ENCODE data around the gene CHCHD6.

The CHCHD6 gene, protein sequence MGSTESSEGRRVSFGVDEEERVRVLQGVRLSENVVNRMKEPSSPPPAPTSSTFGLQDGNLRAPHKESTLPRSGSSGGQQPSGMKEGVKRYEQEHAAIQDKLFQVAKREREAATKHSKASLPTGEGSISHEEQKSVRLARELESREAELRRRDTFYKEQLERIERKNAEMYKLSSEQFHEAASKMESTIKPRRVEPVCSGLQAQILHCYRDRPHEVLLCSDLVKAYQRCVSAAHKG
- 6.0 reads per million, percentile 23 among the genes with 10 or more reads in this experiment for total RNA-seq

- peak; percentile 94 for DNase-seq
Measured at GRCh38 chr3:126703512-126704493, at the start of gene CHCHD6. CHCHD6 (plus strand) TSS chr3:126704240; CDS start chr3:126704313, 73 bp downstream.

- DNase-seq, result peak; percentile 37
Measured at GRCh38 chr3:126654571-126655383, 49.3 kb upstream of the CHCHD6 start, which contains the start of gene TXNRD3. TXNRD3 (minus strand) TSS chr3:126655124.

- no peak for DNase-seq
Measured at GRCh38 chr3:126655887-126656286, 48.2 kb upstream of the CHCHD6 start.

DNA sequence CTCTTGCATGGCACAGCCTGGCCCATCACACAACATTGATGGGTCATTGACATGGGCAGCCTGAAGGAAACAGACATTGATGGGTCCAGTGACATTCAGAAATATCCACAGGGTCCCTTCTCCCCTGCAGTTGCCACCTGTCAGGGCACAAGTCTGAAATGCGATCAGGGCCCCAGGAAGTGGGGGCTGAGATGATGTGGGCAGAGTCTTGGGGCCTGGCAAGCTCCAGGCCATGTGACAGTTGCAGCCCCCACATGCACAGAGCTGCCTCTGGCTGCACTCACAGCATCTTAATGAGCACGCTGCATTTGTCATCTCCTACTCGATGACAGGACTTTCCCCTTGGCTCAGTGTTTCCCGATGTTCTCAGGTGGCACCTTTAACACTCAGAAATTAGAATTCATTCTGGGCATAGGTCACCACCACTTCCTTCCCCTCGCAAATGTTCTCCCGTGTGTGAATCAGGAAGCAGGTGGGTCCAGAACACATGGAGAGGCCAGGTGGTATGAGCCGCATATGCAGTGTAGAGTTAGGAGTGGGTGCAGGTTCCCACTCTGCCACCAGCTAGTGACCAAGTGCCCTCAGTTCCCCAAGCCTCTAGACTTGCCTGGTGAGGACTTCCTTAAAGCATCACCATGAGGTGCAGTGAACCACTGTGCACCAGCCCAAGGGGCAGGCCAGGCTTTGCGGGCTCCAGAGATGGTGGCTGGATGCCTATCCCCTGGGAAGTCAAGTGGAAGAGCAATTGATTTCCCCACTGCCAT, 47.5 kb upstream of the CHCHD6 start:
- DNase-seq, result no peak

DNA sequence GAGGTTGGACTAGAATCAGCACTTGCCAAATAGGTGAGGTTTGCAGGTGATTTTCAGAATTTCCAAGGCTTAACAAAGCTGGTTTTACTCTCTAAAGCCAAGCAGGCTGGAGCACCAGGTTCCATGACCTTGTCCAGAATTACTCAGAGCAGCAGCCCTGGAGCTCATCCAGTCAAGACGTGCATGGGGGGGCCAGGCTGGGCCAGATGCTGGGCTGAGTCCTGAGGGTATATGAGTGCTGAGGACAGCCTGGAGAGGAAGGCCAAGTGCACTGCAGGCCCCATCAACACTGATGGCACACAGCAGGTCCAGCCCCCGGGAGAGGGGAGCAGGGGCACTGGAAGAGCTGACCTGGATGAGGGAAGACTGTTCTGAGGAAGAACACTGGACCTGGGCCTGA, 46.1 kb upstream of the CHCHD6 start:
- no peak for DNase-seq

GRCh38 chr3:126658584-126658983, 45.5 kb upstream of the CHCHD6 start:
- no peak for DNase-seq

DNA sequence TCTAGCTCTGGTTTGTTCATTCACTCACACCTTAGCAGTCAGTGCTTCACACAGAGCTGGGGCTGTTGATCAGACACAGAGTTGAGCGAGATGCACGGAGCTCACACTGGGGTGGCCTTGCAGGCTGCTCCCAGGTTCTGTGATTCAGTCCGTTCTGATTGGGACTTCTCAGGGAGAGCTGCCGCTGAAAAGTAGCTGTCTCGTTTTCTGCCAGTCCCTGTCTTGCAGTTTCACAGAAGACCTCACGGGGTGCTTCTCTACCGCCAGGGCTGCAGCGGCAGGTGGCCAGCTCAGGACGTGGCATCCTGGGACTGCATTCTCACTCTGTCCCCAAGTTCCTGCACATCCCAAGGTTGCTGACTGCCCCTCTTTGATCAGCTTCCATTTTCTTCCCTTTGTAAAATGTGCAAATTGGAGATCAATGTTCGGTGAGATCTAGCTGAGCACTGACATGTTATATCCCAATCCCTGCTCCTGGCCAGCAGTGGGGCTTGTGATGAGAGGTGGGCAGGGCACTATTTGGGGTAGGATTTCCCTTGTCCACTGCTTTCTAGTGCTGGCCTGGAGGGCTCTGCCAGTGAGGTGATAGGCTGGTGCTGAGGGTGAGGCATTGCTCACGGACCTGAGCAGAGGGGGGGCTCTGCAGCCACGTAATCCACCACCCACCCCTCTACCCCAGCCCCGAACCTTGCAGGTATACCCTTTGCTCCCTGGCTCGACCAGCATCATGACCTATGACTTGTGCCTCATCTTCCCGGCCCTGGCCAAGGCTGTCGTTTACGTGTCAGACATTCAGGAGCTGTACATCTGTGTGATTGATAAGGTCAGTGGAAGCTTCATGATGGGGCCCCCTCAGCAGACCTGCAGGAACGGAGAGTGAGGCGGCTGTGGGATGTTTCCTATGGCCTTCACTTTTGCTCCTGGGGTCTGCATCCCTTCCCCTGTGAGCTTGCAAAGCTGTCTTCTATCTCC, 43.8 kb upstream of the CHCHD6 start:
- no peak for DNase-seq

GRCh38 chr3:126661532-126662364, 42.3 kb upstream of the CHCHD6 start:
- no peak for DNase-seq

GRCh38 chr3:126663257-126663656, 40.8 kb upstream of the CHCHD6 start:
- DNase-seq, result no peak

- DNase-seq, result no peak
Measured at GRCh38 chr3:126663750-126664149, 40.3 kb upstream of the CHCHD6 start.

DNA sequence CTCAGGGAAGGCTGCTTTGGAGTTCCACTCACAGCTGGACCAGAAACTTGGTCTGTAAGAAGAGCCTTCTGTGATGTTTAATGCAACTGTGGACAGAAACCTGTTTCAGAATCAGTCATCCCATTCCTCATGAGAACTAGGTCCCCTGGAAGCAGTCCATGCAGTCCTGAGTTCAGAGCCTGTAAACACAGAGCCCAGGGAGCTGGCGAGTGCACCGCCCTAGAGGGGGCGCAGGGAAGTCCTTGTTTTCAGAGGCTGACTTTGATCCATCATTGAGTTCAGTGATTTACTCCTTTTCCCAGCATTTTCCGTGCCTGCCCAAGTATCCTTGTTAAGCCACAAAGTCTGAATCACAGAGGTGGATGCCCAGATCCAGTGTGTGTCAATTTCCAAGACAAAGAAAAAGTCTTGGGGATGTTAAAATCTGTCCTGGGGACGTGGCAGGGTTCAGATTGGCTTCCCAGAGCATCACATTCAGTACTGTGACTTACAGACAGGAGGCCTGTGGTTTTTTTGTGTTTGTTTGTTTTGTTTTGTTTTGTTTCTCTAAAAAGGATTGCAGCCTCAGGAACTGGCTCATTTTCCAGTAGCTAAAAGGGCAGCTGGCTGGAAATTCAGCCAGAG, 39.3 kb upstream of the CHCHD6 start:
- DNase-seq, result no peak

DNA sequence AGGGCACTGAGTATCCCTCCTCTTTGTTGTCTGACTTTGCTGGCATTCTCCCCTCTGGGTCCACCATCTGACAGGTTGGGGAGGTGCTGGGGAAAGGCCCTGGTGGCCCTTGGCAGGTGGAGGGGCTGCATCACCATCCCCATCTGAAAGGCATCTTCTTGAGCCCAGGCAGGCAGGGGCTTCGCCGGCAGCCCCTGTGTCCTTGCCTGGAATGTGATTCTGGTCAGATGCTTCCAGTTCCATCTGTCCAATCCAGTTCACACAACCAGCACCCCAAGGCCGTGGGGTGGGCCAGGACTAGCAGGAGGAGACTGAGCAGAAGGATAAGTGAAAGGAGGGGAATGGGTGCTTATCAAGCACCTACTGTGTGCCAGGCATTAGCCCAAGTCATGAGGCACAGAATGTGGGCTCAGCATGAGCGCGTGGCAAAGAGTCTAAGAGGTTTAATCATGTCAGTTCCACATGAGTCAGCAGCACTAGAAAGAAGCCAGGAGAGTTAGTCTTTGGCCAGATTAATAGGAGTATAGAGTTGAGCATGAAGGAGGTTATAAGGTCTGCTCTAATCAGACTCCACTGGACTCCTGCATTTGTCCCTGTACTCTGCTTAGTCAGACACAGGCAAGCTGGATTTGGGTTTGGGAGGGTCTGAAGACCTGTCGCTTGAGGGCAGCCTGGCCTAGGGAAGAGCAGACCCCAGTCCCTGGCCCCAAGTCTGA, 38.7 kb upstream of the CHCHD6 start:
- DNase-seq, result no peak

- DNase-seq, result no peak
Measured at GRCh38 chr3:126665959-126666657, 37.9 kb upstream of the CHCHD6 start.

DNA sequence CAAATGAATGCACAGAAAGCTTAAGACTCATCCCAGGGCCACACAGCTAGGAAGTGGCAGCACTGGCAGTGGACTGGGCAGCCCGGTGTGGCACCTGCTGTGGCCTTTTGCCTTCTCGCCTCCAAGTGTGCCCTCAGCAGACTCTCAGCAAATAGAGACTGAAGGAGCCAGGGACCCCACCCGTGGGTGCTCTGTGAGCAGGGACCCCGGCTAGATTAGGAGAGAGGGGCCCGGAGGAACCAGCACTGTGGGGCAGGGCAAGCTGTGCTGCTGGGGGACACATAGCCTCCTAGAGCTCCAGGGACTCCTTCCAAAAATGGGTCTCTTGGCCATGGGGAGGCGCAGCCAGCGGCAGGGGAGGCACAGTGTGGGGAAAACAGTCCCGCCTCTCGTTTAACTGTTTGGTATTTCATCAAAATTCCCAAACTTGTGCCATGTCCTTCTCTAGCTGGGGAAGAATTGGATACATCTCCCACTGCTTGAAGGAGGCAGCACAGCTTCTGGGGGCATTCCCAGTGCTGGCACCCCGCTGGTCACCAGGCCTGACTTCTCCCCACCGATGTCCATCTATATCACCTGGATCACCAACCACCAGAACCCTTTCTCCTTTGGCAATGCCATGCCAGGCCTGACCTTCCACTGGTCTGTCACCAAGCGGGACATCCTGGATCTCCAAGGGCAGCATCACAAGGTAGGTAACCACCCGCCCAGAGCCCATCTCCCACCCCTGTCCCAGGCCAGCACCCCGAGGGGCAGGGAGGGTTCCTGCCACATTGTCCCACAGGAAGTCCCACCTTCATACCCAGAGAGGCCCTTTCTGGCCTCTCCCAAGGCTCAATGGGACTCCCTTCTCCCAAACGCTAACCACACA, 37.1 kb upstream of the CHCHD6 start:
- no peak for DNase-seq

GRCh38 chr3:126667631-126668449, 36.2 kb upstream of the CHCHD6 start:
- no peak for DNase-seq
